Activated CD4-positive, alpha-beta T cell treated with anti-CD3 and anti-CD28 coated beads for 36 hours (primary cell): ENCODE results near the gene TXLNA. TPM values are rescaled to one million over a fixed set of nuclear protein-coding genes. Genes with fewer than 3 reads are reported as not detected.
"Not testable (repeated sequence)": the region's sequence is repeated elsewhere in the genome, so short reads cannot be mapped to it uniquely, and the experiment has no call there.

Source experiments
- ATAC-seq: fragments of 200-7000 bp; cut with Tn5 transposase; one replicate; pipeline ENCODE4 v1.10.0; 2021; ENCODE audit warnings: mild to moderate bottlenecking, moderate library complexity
- CTCF ChIA-PET: fragments of 350-600 bp; sonication (Branson Sonifier 250); formaldehyde crosslinking; loops from one replicate; lab custom pipeline; 2021; ENCODE audit warnings: antibody characterized with exemption; lab: Charles Lee
- POLR2A ChIA-PET: fragments of 350-600 bp; sonication (Branson Sonifier 250); formaldehyde crosslinking; loops from one replicate; lab custom pipeline; 2021; ENCODE audit warnings: antibody characterized with exemption, inconsistent platforms; lab: Charles Lee
- DNase-seq: peaks from one replicate; pipeline ENCODE4 v3.0.0-alpha.2; 2020
- H3K27ac Mint-ChIP-seq: one replicate; pipeline ENCODE4 v1.8.0; 2021; ENCODE audit warnings: mixed read lengths
- H3K27me3 Mint-ChIP-seq: one replicate; pipeline ENCODE4 v1.8.0; 2021; ENCODE audit warnings: mixed read lengths
- H3K36me3 Mint-ChIP-seq: one replicate; pipeline ENCODE4 v1.8.0; 2021; ENCODE audit warnings: low read depth, mixed read lengths
- H3K4me1 Mint-ChIP-seq: one replicate; pipeline ENCODE4 v1.8.0; 2021; ENCODE audit warnings: mixed read lengths
- H3K4me3 Mint-ChIP-seq: one replicate; pipeline ENCODE4 v1.8.0; 2021; ENCODE audit warnings: mild to moderate bottlenecking, moderate library complexity, mixed read lengths
- H3K9me3 Mint-ChIP-seq: one replicate; pipeline ENCODE4 v1.8.0; 2021; ENCODE audit warnings: low read depth, mixed read lengths
- intact Hi-C, 2 experiments: fragments of 100-400 bp; cut with DNase I in 1 of 2; cut with micrococcal nuclease in 1 of 2; formaldehyde crosslinking; loops; one replicate each; pipeline versions ENCODE4 v1.14.2 to v1.15.1; 2022 to 2024; cut with DNase I, micrococcal nuclease
- total RNA-seq, 2 experiments: library from RNA; stranded (reverse); gene quantifications; one replicate each; pipeline ENCODE4 v1.2.3, GENCODE V29; 2021

TXLNA gene
- 10 to 100 TPM; 79.5 to 79.7 TPM for total RNA-seq

DNA sequence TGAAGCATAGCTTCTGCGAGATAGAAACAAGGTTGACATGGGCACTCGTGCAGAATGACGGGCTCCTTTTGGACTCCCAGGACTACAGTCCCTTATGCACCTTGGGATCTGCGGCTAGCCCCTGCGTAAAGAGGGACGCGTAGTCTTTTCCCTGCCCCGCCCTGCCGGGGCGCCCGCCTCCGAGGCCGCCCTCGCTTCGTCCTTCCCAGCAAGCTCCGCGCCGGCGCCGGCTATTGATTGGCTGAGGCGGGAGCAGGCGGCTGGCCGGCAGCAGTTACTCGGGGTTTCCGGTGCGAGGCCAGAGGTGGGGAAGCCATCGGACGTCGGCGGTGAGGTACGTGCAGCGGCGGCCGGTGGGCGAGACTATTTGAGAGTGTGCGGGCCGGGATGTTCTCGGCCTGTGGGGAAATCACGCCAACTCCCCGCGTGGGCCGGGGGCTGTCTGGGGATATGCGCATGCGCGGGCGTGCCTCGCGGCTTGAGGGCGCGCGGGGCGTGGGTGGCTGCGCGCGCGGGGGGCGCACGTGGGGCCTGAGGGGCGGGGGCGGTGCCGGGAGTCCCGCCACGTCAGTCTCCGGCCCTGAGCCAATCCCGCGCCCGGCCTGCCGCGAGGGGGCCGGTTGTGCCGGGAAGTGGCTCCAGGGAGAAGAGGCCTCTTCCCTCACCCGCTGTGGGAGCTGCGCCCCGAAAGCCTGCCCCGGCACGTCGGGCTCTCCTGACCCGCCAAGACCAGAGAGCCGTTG, at the start of gene TXLNA:
TXLNA (plus strand) TSS at position 233 of the 743 bp plus-strand sequence. CDS start 671 bp downstream, outside the sequence.
- CTCF ChIA-PET: interaction anchor here (0.5 to 2.1 kb wide), 10 partner anchors 14 to 639 kb away, joined by 3 to 16 read pairs (median 4); partner anchors contain the start of genes KPNA6 and MARCKSL1
- Mint-ChIP-seq H3K36me3 (peaks cover 39% of the 10 kb centered on the region), H3K9me3 (no peaks in the 10 kb centered on the region), H3K4me3 (peak within 1 kb of the TSS; percentile 86), H3K4me1 (peaks cover 44% of the 10 kb centered on the region), H3K27ac (peak within 1 kb of the TSS; percentile 98), H3K27me3 (no peaks in the 10 kb centered on the region)
- DNase-seq (peak; percentile 96), ATAC-seq (peak; percentile 93)
- intact Hi-C loops: loop anchor here (1.0 to 2.0 kb wide), 16 partner anchors 21 to 638 kb away; partner anchors contain the start of genes CCDC28B (in 2 of the 2), KPNA6 (in 2 of the 2), BSDC1 (in 1 of the 2) and EIF3I (in 1 of the 2)
- POLR2A ChIA-PET: interaction anchor here (0.5 to 2.2 kb wide), 12 partner anchors 12 to 457 kb away, joined by 3 to 7 read pairs (median 3); partner anchors contain the start of genes BSDC1, CCDC28B, HDAC1 and KHDRBS1

DNA sequence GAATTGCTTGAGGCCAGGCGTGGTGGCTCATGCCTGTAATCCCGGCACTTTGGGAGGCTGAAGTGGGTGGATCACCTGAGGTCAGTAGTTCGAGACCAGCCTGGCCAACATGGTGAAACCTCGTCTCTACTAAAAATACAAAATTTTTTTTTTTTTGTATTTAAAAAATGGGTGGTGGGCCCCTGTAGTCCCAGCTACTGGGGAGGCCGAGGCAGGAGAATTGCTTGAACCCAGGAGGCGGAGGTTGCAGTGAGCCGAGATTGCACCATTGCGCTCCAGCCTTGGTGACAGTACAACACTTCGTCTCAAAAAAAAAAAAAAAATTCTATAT, 45.6 kb upstream of the TXLNA start:
- ATAC-seq: not testable (repeated sequence)

DNA sequence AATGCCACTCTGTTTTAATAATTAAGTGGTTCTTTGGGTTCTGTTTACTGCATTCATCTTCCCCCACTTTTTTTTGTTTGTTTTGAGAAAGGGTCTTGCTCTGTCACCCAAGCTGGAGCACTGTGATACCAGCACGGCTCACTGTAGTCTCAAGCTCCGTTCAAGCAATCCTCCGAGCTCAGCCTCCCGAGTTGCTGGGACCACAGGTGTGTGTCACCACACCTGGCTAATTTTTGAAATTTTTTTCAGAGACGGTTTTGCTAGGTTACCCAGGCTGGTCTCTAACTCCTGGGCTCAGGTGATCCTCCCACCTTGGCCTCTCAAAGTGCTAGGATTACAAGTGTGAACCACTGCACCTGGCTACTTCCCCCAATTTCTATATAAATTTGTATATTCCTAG, 42.4 kb upstream of the TXLNA start:
- CTCF ChIA-PET: interaction anchor here (1.6 kb wide), 1 partner anchor 10 kb away, joined by 5 read pairs; no protein-coding TSS in a partner anchor
- no peak overlapping the region for H3K27ac Mint-ChIP-seq
- POLR2A ChIA-PET: no interaction called here

More for the DNA sequence above, 45.6 kb upstream of the TXLNA start:
- DNase-seq, H3K27me3 Mint-ChIP-seq, H3K4me3 Mint-ChIP-seq, intact Hi-C loops, H3K27ac Mint-ChIP-seq, H3K9me3 Mint-ChIP-seq: not testable (repeated sequence)
- H3K36me3 Mint-ChIP-seq: peaks cover 21% of the 10 kb centered on the region
- POLR2A ChIA-PET: interaction anchor here (0.5 to 1.1 kb wide), 2 partner anchors 26 to 98 kb away, joined by 6 to 7 read pairs; partner anchors contain the start of gene KPNA6
- H3K4me1 Mint-ChIP-seq: peaks cover 28% of the 10 kb centered on the region
- CTCF ChIA-PET: interaction anchor here (0.6 kb wide), 1 partner anchor 575 kb away, joined by 3 read pairs; no protein-coding TSS in a partner anchor

DNA sequence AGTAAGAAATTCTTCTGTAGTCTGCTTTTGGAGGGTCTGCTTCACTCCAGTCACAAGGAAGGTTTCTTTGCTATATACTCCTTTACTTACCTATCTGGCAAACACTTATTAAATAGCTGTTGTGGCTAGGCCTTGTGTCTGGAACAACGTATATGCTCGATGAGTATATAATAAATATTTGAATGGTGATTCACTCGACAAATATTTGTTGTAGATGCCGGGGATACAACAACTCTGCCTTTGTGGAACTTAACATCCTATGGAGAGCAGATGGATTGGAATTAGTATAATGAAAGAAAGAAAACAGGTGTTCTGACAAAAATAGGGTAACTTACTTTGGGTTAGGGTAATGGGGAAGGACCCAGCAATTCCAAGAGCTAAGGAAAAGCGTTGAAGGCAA, 40.5 kb upstream of the TXLNA start:
- Mint-ChIP-seq H3K9me3 (no peaks in the 10 kb centered on the region), H3K4me3 (no peak overlapping the region), H3K27me3 (no peaks in the 10 kb centered on the region), H3K36me3 (peaks cover 17% of the 10 kb centered on the region), H3K27ac (peak overlapping the region; percentile 48), H3K4me1 (peaks cover 56% of the 10 kb centered on the region)
- intact Hi-C loops: no loop called here
- ChIA-PET POLR2A (no interaction called here), CTCF (interaction anchor here (0.7 to 2.9 kb wide), 3 partner anchors 11 to 49 kb away, joined by 3 to 10 read pairs (median 3); no protein-coding TSS in a partner anchor)
- ATAC-seq: no peak
- DNase-seq: no peak

More for the DNA sequence above, 42.4 kb upstream of the TXLNA start:
- ATAC-seq (no peak), DNase-seq (no peak)
- Mint-ChIP-seq H3K36me3 (peaks cover 19% of the 10 kb centered on the region), H3K9me3 (no peaks in the 10 kb centered on the region), H3K4me1 (peaks cover 41% of the 10 kb centered on the region), H3K27me3 (no peaks in the 10 kb centered on the region), H3K4me3 (no peak overlapping the region)
- intact Hi-C loops: no loop called here

DNA sequence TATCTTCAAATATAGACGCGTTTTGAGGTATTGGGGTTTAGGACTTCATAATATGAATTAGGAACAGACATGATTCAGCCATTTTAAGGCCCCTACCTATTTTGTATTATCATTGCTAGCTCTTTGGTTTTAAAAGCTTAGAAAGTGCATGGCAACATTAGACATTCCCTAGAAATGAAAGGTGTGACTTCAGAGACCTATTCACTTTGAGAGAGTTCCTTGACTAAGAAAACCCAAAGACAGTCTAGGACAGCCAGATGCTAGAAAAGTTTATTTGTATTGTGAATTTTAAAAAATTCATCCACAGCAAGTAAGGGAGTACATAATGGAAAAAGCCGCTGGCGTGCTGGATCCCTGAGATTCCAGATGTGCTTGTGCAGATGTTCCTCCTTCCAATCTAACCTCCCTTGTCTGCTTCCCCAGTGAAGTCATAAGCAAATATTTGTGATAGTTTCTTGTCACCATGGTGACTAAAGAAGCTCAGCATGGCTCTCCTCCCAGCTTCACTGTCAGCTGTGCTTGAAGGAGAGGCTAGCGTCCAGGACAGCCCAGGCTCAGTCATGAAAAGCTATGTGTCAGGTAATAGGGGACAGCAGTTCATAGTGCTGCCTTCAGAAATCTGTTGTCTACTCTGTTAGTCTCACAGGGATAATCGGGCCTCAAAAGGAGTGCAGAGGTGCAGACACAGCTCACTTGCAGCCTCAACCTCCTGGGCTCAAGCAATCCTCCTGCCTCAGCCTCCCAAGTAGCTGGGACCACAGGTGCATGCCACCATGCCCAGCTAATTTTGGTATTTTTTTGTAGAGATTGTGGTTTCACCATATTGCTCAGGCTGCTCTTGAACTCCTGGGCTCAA, 36.8 kb upstream of the TXLNA start:
- Mint-ChIP-seq H3K36me3 (peaks cover 27% of the 10 kb centered on the region), H3K9me3 (no peaks in the 10 kb centered on the region), H3K4me3 (no peak overlapping the region), H3K27ac (no peak overlapping the region), H3K27me3 (no peaks in the 10 kb centered on the region), H3K4me1 (peaks cover 65% of the 10 kb centered on the region)
- ATAC-seq (no peak), DNase-seq (no peak)
- ChIA-PET POLR2A (interaction anchor here (0.7 kb wide), 1 partner anchor 30 kb away, joined by 3 read pairs; no protein-coding TSS in a partner anchor), CTCF (interaction anchor here (0.6 to 1.1 kb wide), 4 partner anchors 14 to 137 kb away, joined by 3 to 5 read pairs (median 4); partner anchors contain the start of gene TXLNA)
- intact Hi-C loops: no loop called here

DNA sequence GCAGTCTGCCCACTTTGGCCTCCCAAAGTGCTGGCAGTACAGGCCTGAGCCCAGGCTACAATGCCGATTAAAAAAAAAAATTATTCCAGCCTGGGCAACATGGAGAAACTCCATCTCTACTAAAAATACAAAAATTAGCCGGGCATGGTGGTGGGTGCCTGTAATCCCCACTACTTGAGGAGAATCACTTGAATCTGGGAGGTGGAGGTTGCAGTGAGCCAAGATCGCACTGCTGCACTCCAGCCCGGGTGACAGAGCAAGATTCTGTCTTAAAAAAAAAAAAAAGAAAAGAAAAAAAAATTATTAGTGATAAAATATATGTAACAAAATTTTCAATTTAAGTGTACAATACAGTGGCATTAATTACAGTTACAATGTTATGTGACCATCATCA, 36.2 kb upstream of the TXLNA start:
- peaks cover 59% of the 10 kb centered on the region for H3K4me1 Mint-ChIP-seq
- H3K27me3 Mint-ChIP-seq, POLR2A ChIA-PET, H3K4me3 Mint-ChIP-seq, H3K9me3 Mint-ChIP-seq, intact Hi-C loops, DNase-seq, ATAC-seq, H3K27ac Mint-ChIP-seq: not testable (repeated sequence)
- CTCF ChIA-PET: interaction anchor here (1.0 kb wide), 1 partner anchor 15 kb away, joined by 4 read pairs; no protein-coding TSS in a partner anchor
- H3K36me3 Mint-ChIP-seq: peaks cover 30% of the 10 kb centered on the region

DNA sequence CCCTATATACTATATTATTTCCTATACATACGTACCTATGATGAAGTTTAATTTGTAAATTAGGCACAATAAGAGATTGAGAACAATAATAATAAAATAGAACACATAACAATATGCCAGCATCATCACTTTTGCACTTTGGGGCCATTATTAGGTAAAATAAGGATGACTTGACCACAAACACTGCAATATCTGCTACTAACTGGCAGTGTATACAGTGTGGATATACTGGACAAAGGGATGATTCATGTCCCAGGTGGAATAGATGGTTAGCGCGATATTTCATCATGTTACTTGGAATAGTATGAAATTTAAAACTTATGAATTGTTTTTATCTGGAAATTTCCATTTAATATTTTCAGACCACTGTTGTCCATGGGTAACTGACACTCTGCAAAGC, 35.4 kb upstream of the TXLNA start:
- peaks cover 52% of the 10 kb centered on the region for H3K4me1 Mint-ChIP-seq
- CTCF ChIA-PET: no interaction called here
- no peak overlapping the region for H3K27ac Mint-ChIP-seq
- peaks cover 8% of the 10 kb centered on the region for H3K9me3 Mint-ChIP-seq
- DNase-seq: no peak
- ATAC-seq: no peak
- no peaks in the 10 kb centered on the region for H3K27me3 Mint-ChIP-seq
- H3K4me3 Mint-ChIP-seq: no peak overlapping the region
- intact Hi-C loops: no loop called here
- H3K36me3 Mint-ChIP-seq: peaks cover 34% of the 10 kb centered on the region
- POLR2A ChIA-PET: no interaction called here

DNA sequence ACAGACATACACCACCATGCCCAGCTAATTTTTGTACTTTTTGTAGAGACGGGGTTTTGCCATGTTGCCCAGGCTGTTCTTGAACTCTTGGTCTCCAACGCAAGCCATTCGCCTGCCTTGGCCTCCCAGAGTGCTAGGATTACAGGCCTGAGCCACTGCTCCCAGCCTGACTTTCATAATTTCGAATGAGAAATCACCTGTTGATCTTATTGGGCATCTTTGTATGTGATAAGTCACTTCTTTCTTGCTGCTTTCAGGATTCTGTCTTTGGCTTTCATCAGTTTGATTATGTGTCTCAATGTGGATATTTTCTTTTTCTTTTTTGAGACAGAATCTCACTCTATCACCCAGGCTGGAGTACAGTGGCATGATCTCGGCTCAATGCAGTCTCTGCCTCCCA, 31.7 kb upstream of the TXLNA start:
- ATAC-seq, DNase-seq, H3K4me3 Mint-ChIP-seq, H3K9me3 Mint-ChIP-seq, H3K27ac Mint-ChIP-seq, H3K27me3 Mint-ChIP-seq, intact Hi-C loops: not testable (repeated sequence)
- CTCF ChIA-PET: interaction anchor here (1.8 kb wide), 1 partner anchor 40 kb away, joined by 4 read pairs; the partner anchor contains the start of gene KPNA6
- Mint-ChIP-seq H3K36me3 (peaks cover 31% of the 10 kb centered on the region), H3K4me1 (peaks cover 41% of the 10 kb centered on the region)
- POLR2A ChIA-PET: interaction anchor here (0.7 kb wide), 1 partner anchor 20 kb away, joined by 7 read pairs; no protein-coding TSS in a partner anchor

DNA sequence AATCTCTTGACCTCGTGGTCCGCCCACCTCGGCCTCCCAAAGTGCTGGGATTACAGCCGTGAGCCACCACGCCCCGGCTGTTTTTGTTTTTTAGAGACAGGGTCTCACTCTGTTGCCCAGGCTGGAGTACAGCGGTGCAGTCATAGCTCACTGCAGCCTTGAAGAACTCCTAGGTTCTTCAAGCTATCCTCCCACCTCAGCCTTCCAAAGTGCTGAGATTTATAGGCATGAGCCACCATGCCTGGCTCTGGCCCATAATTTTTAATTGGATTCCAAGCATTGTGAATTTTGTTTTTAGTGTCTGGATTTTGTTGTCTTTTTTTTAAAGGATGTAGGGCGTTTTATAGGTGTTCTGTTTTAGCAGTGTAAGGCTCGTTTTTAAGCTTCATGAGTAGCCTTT, 28.6 kb upstream of the TXLNA start:
- Mint-ChIP-seq H3K27ac (no peak overlapping the region), H3K4me3 (no peak overlapping the region), H3K27me3 (no peaks in the 10 kb centered on the region), H3K4me1 (peaks cover 18% of the 10 kb centered on the region), H3K36me3 (peaks cover 29% of the 10 kb centered on the region), H3K9me3 (peaks cover 8% of the 10 kb centered on the region)
- no peak for DNase-seq
- POLR2A ChIA-PET: interaction anchor here (0.6 to 1.2 kb wide), 3 partner anchors 30 to 255 kb away, joined by 3 to 4 read pairs (median 3); no protein-coding TSS in a partner anchor
- intact Hi-C loops: no loop called here
- ATAC-seq: no peak
- CTCF ChIA-PET: interaction anchor here (0.6 to 1.0 kb wide), 4 partner anchors 10 to 563 kb away, joined by 3 to 4 read pairs (median 3); no protein-coding TSS in a partner anchor

DNA sequence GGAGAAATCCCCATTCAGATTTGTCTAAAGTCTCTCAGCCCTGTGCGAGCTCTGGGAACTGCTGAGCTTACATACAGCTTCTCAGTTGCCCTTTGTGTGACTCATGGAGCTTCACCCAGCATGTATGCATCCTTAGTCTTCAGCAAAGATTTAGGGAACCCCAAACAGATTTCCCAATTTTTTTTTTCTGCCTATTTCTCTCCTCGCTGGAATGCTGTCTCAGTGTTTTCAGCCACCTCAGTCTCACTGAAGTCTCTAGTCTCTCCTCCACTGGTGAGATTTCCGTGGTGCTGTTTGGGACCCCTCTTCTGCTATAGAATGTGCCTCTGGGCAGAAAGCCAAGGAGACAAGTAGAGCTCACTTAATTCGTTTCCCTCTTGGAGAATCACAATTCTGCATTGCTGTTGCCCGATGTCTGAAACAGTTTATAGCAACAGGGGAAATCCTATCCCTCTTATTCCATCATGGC, 28.1 kb upstream of the TXLNA start:
- Mint-ChIP-seq H3K27ac (no peak overlapping the region), H3K36me3 (peaks cover 29% of the 10 kb centered on the region), H3K27me3 (no peaks in the 10 kb centered on the region), H3K9me3 (peaks cover 8% of the 10 kb centered on the region), H3K4me1 (peaks cover 15% of the 10 kb centered on the region), H3K4me3 (no peak overlapping the region)
- ATAC-seq (no peak), DNase-seq (no peak)
- intact Hi-C loops: no loop called here
- CTCF ChIA-PET: interaction anchor here (0.6 to 1.0 kb wide), 4 partner anchors 11 to 85 kb away, joined by 3 to 4 read pairs (median 4); no protein-coding TSS in a partner anchor
- POLR2A ChIA-PET: interaction anchor here (0.6 to 1.2 kb wide), 3 partner anchors 29 to 255 kb away, joined by 3 to 4 read pairs (median 3); no protein-coding TSS in a partner anchor
